Esophagus muscularis mucosa (tissue), 4 donors: ENCODE data around the gene QARS1. TPM values are rescaled to one million over a fixed set of nuclear protein-coding genes. Genes with fewer than 3 reads are reported as not detected.

Experiments used
- DNase-seq: peaks from one replicate; pipeline ENCODE4 v3.0.0-alpha.2; 2017; ENCODE audit errors: extremely low spot score
- H3K27ac ChIP-seq, 4 donors: fragments of 200-600 bp; sonication (generic); replicated peaks in 1 of 4; 1 replicate in 3 of 4; 2 replicates in 1 of 4; pipeline ENCODE4 v1.5.1; 2016 to 2019; ENCODE audit warnings: mild to moderate bottlenecking in 1 of 4
- H3K27me3 ChIP-seq, 4 donors: fragments of 200-600 bp; sonication (generic); one replicate each; pipeline versions ENCODE4 v1.5.1 to v1.6.0; 2016 to 2019
- H3K36me3 ChIP-seq, 4 donors: fragments of 200-600 bp; sonication (generic); one replicate each; pipeline ENCODE4 v1.5.1; 2016 to 2019
- H3K4me1 ChIP-seq, 4 donors: fragments of 200-600 bp; sonication (generic); one replicate each; pipeline ENCODE4 v1.5.1; 2016 to 2019
- H3K4me3 ChIP-seq, 4 donors: fragments of 200-600 bp; sonication (generic); 1 replicate in 2 of 4; 2 replicates in 2 of 4; pipeline ENCODE4 v1.5.1; 2016 to 2019; ENCODE audit warnings: mild to moderate bottlenecking in 4 of 4, moderate library complexity in 1 of 4
- H3K9me3 ChIP-seq, 4 donors: fragments of 200-600 bp; sonication (generic); 1 replicate in 3 of 4; 2 replicates in 1 of 4; pipeline ENCODE4 v1.5.1; 2016 to 2019
- EP300 ChIP-seq: sonication (generic); formaldehyde crosslinking; IDR thresholded peaks from one replicate; pipeline ENCODE4 v1.6.1; 2017; ENCODE audit warnings: antibody characterized with exemption
- POLR2A ChIP-seq: fragments of 450-650 bp; IDR thresholded peaks from one replicate; pipeline ENCODE4 v1.6.1; 2017; ENCODE audit warnings: antibody characterized with exemption, moderate library complexity, mild to moderate bottlenecking, low read depth
- POLR2AphosphoS5 ChIP-seq, 2 donors: sonication (generic); formaldehyde crosslinking; IDR thresholded peaks; one replicate each; pipeline ENCODE4 v1.6.1; 2017; ENCODE audit warnings: antibody characterized with exemption in 2 of 2
- WGBS: methylation state at CpG from one replicate; pipeline ENCODE4 v1.1.5; 2018; 5-methylcytosine and 5-hydroxymethylcytosine counted together
- intact Hi-C: fragments of 100-400 bp; cut with DNase I; formaldehyde crosslinking; loops from one replicate; pipeline ENCODE4 v1.15.1; 2023
- total RNA-seq, 4 donors: library from RNA; depleted of rRNA; stranded (reverse); fragments of >200 nt; gene quantifications; one replicate each; pipeline versions ENCODE4 v1.1.0 to v1.2.1, GENCODE V29; 2016
- TF ChIP-seq, protein P1 (sequence below), 3 experiments: fragments of 200-600 bp in 2 of 3; fragments of 450-650 bp in 1 of 3; sonication (generic) in 2 of 3; IDR thresholded peaks; one replicate each; pipeline ENCODE4 v1.5.1; 2017 to 2019; ENCODE audit warnings: antibody characterized with exemption in 3 of 3, mild to moderate bottlenecking in 2 of 3, moderate library complexity in 1 of 3

QARS1 gene
- total RNA-seq, 4 donors from 2014 or later: 151 to 229 (median 197) TPM

DNA sequence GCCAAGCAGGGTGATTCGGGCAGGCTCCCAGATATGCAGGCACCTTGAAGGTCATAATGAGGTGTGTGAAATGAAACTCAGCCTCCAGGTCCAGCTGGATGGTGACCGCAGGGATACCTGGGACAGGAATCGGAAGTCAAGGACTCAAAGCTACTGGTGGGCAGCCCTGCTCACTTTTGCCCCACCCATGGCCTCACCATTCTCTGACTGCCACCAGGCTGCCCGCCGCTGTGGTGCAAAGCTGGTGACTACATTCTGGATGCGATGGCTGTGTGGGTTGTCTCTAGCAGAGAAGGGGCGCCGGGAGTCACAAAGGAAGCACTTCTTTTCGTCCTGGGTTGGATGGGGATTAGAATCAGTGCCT is 27.5 kb upstream of the QARS1 start:
- Histone ChIP-seq H3K9me3 (no peaks in the 10 kb centered on the region), H3K4me1 (peaks cover 31 to 50% (median 45%) of the 10 kb centered on the region in 4 donors), H3K27me3 (no peaks in the 10 kb centered on the region), H3K36me3 (peaks cover 17 to 47% (median 43%) of the 10 kb centered on the region in 4 donors), H3K4me3 (peak overlapping the region; percentile 75 to 86 (median 85)), H3K27ac (peak overlapping the region; percentile 89 to 91 (median 90))
- intact Hi-C loops: loop anchor here (5.0 kb wide), 1 partner anchor 35 kb away; no protein-coding TSS in a partner anchor
- 43% methylated on average over 9 of the region's 9 CpGs for WGBS
- TF ChIP-seq EP300: no peak
- TF ChIP-seq, protein P1, sequence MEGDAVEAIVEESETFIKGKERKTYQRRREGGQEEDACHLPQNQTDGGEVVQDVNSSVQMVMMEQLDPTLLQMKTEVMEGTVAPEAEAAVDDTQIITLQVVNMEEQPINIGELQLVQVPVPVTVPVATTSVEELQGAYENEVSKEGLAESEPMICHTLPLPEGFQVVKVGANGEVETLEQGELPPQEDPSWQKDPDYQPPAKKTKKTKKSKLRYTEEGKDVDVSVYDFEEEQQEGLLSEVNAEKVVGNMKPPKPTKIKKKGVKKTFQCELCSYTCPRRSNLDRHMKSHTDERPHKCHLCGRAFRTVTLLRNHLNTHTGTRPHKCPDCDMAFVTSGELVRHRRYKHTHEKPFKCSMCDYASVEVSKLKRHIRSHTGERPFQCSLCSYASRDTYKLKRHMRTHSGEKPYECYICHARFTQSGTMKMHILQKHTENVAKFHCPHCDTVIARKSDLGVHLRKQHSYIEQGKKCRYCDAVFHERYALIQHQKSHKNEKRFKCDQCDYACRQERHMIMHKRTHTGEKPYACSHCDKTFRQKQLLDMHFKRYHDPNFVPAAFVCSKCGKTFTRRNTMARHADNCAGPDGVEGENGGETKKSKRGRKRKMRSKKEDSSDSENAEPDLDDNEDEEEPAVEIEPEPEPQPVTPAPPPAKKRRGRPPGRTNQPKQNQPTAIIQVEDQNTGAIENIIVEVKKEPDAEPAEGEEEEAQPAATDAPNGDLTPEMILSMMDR (IDR thresholded peaks at IDR 0.05): no peak
- no peak for TF ChIP-seq POLR2AphosphoS5 (IDR thresholded peaks at IDR 0.05)
- no peak for TF ChIP-seq POLR2A
- DNase-seq: no peak

DNA sequence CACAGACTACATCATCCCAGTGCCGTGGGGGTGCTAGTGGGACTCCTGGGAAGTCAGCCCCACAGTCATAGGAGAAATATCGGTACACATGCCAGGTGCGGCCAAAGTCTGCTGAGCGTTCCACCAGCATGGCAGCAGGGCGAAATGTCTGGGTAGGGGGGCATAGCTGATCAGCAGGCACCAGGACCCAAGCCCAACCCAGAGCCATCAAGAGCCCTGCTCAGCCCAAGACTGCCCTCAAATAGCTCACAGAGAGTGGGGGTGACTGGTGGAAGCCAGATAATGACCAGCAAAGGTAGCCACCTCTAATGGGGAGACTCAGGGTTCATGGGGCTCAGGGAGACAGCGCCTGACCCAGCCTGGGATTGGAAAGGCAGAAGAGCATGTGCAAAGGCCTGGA is 27.0 kb upstream of the QARS1 start:
- TF ChIP-seq, protein P1 (IDR thresholded peaks at IDR 0.05): no peak
- TF ChIP-seq POLR2AphosphoS5 (IDR thresholded peaks at IDR 0.05) (no peak), EP300 (no peak), POLR2A (no peak)
- no peak for DNase-seq
- H3K4me3 ChIP-seq: peak overlapping the region; percentile 75 to 86 (median 85)
- intact Hi-C loops: loop anchor here (5.0 kb wide), 1 partner anchor 34 kb away; no protein-coding TSS in a partner anchor
- no peaks in the 10 kb centered on the region for H3K9me3 ChIP-seq
- H3K36me3 ChIP-seq: peaks cover 20 to 52% (median 48%) of the 10 kb centered on the region in 4 donors
- peak overlapping the region; percentile 89 to 91 (median 90) for H3K27ac ChIP-seq
- H3K27me3 ChIP-seq: no peaks in the 10 kb centered on the region
- H3K4me1 ChIP-seq: peaks cover 31 to 50% (median 45%) of the 10 kb centered on the region in 4 donors
- WGBS: 90% methylated on average over 1 of the region's 6 CpGs

DNA sequence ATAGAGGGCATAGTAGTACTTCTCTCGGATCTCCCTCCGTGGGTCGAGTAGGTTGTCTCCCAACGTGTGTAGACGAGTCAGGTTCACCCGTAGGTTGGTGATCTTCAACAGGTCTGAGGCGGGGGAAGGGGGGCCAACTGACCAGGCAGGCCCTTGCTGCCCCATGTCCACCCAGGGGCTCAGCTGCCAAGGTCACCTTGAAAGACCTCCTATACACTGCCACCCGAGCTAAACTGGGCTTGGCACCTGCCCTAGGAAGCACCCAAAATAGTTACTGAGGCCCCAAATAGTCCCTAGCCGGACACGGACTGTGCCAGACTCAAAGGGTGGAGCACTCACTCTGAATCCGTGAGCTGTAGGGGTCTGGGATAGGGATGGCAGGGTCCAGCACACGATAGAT is 26.5 kb upstream of the QARS1 start:
- peaks cover 31 to 50% (median 45%) of the 10 kb centered on the region in 4 donors for H3K4me1 ChIP-seq

DNA sequence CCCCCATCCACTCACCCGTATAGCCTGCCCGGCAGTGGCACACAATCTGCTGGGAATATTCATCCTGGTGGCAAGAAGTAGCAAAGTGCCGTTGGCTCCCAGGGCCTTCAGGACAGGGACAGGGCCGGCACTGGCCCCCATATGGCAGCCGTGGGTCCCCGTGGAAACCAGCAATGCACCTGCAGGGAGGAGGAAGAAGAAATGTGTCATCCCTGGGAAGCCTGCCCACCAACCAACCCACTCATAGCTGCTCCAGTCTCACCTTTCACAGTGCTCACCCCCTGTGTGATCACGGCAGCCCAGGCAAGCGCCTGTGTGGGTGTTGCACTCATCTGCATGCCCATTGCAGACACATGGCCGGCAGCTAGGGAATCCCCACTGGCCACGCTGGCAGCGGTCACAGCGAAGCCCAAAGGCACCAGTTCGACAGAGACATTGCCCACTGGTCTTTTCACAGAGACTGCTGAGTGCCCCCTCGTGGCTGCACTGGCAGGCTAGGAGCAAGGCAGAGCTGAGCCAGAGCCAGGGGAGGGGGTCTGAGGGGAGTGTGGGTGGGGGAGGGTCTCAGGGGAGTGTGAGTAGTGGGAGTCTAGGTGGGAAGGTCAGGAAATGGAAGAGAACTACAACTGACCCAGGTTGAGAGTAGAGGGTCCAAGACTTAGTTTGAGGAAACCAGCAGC is 20.6 kb upstream of the QARS1 start:
- Histone ChIP-seq H3K27me3 (no peaks in the 10 kb centered on the region), H3K9me3 (no peaks in the 10 kb centered on the region), H3K36me3 (peaks cover 72 to 93% (median 90%) of the 10 kb centered on the region in 4 donors), H3K27ac (no peak overlapping the region), H3K4me1 (peaks cover 5 to 34% (median 21%) of the 10 kb centered on the region in 4 donors), H3K4me3 (no peak overlapping the region)
- 61% methylated on average over 8 of the region's 14 CpGs for WGBS
- intact Hi-C loops: no loop called here
- TF ChIP-seq, protein P1 (IDR thresholded peaks at IDR 0.05): no peak
- no peak for TF ChIP-seq EP300
- TF ChIP-seq POLR2A: no peak
- TF ChIP-seq POLR2AphosphoS5 (IDR thresholded peaks at IDR 0.05): no peak
- no peak for DNase-seq

More for the DNA sequence above, 26.5 kb upstream of the QARS1 start:
- 67% methylated on average over 12 of the region's 12 CpGs for WGBS
- DNase-seq: no peak
- Histone ChIP-seq H3K4me3 (peak overlapping the region in 3 of 4 donors; percentile 85 to 86 (median 85)), H3K36me3 (peaks cover 25 to 58% (median 54%) of the 10 kb centered on the region in 4 donors), H3K9me3 (no peaks in the 10 kb centered on the region), H3K27me3 (no peaks in the 10 kb centered on the region), H3K27ac (peak overlapping the region in 2 of 4 donors; percentile 90 to 91)
- intact Hi-C loops: loop anchor here (5.0 kb wide), 1 partner anchor 34 kb away; no protein-coding TSS in a partner anchor
- TF ChIP-seq EP300 (no peak), POLR2A (no peak), POLR2AphosphoS5 (IDR thresholded peaks at IDR 0.05) (no peak)
- TF ChIP-seq, protein P1 (IDR thresholded peaks at IDR 0.05): no peak
